GM23248 (cell line): ENCODE measurements around the gene FOXN1. TPM values are rescaled to one million over a fixed set of nuclear protein-coding genes. Genes with fewer than 3 reads are reported as not detected.

ENCODE experiments used
- DNase-seq: peaks from one replicate; pipeline ENCODE4 v3.0.0-alpha.2; 2015
- H2AFZ ChIP-seq: fragments of 200-600 bp; sonication (generic); 2 replicates; pipeline ENCODE4 v1.6.1; 2016; ENCODE audit warnings: antibody characterized with exemption
- H3F3A ChIP-seq: fragments of 200-600 bp; sonication (generic); 2 replicates; pipeline ENCODE4 v1.6.1; 2016; ENCODE audit warnings: mild to moderate bottlenecking, antibody characterized with exemption, mixed run types; ENCODE audit not compliant: insufficient read depth
- H3K27ac ChIP-seq: fragments of 200-600 bp; sonication (generic); 2 replicates; pipeline ENCODE4 v1.5.1; 2016; ENCODE audit warnings: mild to moderate bottlenecking
- H3K27me3 ChIP-seq: fragments of 200-600 bp; sonication (generic); replicated peaks from 2 replicates; pipeline ENCODE4 v1.6.1; 2016; ENCODE audit warnings: mild to moderate bottlenecking; ENCODE audit not compliant: insufficient read depth
- H3K36me3 ChIP-seq: fragments of 200-600 bp; sonication (generic); 2 replicates; pipeline ENCODE4 v1.6.1; 2016; ENCODE audit warnings: low read depth, mild to moderate bottlenecking
- H3K4me1 ChIP-seq: fragments of 200-600 bp; sonication (generic); 2 replicates; pipeline ENCODE4 v1.6.1; 2016; ENCODE audit warnings: mild to moderate bottlenecking; ENCODE audit not compliant: insufficient read depth
- H3K4me2 ChIP-seq: fragments of 200-600 bp; sonication (generic); one replicate; pipeline ENCODE4 v1.6.1; 2016; ENCODE audit warnings: mild to moderate bottlenecking; ENCODE audit not compliant: unreplicated experiment
- H3K4me3 ChIP-seq: fragments of 200-600 bp; sonication (generic); 2 replicates; pipeline ENCODE4 v1.5.1; 2016; ENCODE audit warnings: mild to moderate bottlenecking
- H3K79me2 ChIP-seq: fragments of 200-600 bp; sonication (generic); 2 replicates; pipeline ENCODE4 v1.6.1; 2016; ENCODE audit warnings: mild to moderate bottlenecking; ENCODE audit not compliant: insufficient read depth
- H3K9ac ChIP-seq: fragments of 200-600 bp; sonication (generic); 2 replicates; pipeline ENCODE4 v1.6.1; 2016; ENCODE audit warnings: mild to moderate bottlenecking
- H3K9me2 ChIP-seq: fragments of 200-600 bp; sonication (generic); 2 replicates; pipeline ENCODE4 v1.6.1; 2016; ENCODE audit warnings: mixed run types, mild to moderate bottlenecking, moderate library complexity; ENCODE audit not compliant: insufficient read depth
- H3K9me3 ChIP-seq: fragments of 200-600 bp; sonication (generic); one replicate; pipeline ENCODE4 v1.6.1; 2017; ENCODE audit warnings: low read depth
- H4K20me1 ChIP-seq: fragments of 200-600 bp; sonication (generic); 2 replicates; pipeline ENCODE4 v1.6.0; 2016; ENCODE audit not compliant: insufficient read depth
- EZH2 ChIP-seq: fragments of 200-600 bp; sonication (generic); IDR thresholded peaks from 2 replicates; pipeline ENCODE4 v1.6.1; 2018; ENCODE audit warnings: antibody characterized with exemption, mild to moderate bottlenecking; ENCODE audit not compliant: insufficient read depth, poor library complexity, severe bottlenecking
- EZH2phosphoT487 ChIP-seq: fragments of 200-600 bp; sonication (generic); IDR thresholded peaks from 2 replicates; pipeline ENCODE4 v1.6.1; 2018; ENCODE audit warnings: antibody characterized with exemption, moderate library complexity, mild to moderate bottlenecking, low read depth; ENCODE audit not compliant: insufficient read depth
- WGBS, 2 experiments: methylation state at CpG; one replicate each; pipeline ENCODE4 v1.1.6; 2015 to 2017; ENCODE audit warnings: low lambda C conversion rate in 2 of 2, low coverage in 1 of 2; ENCODE audit errors: missing lambda C conversion rate in 2 of 2; 5-methylcytosine and 5-hydroxymethylcytosine counted together
- in situ Hi-C: fragments of 300-500 bp; cut with MboI; formaldehyde crosslinking; loops from 2 replicates; pipeline ENCODE4 v1.15.0; 2020
- polyA plus RNA-seq: library from polyadenylated mRNA; unstranded; fragments of >200 nt; fragmentation: Nextera tagmentation; extraction: Ambion mirVana; gene quantifications from 2 replicates; pipeline ENCODE4 v1.2.1, GENCODE V29; 2016
- total RNA-seq: library from RNA; depleted of rRNA; stranded (reverse); fragments of >200 nt; shearing (Covaris generic); gene quantifications from 2 replicates; pipeline ENCODE4 v1.2.3, GENCODE V29; 2014

FOXN1 gene
- total and polyA plus RNA-seq, 2 experiments from 2014 or later, result not detected

- in situ Hi-C loops, result no loop called here
- no peaks in the 10 kb centered on the region for H4K20me1 ChIP-seq
- no peak overlapping the region for H2AFZ ChIP-seq
- WGBS, 2 experiments, result 78% methylated on average over 8 of the region's 8 CpGs
- H3K4me2 ChIP-seq, result no peak overlapping the region
- H3K36me3 ChIP-seq, result no peaks in the 10 kb centered on the region
- H3K27me3 ChIP-seq, result no peaks in the 10 kb centered on the region
- DNase-seq, result no peak
- no peak overlapping the region for H3K27ac ChIP-seq
- H3K79me2 ChIP-seq, result no peaks in the 10 kb centered on the region
- no peaks in the 10 kb centered on the region for H3K9me3 ChIP-seq
- no peaks in the 10 kb centered on the region for H3K4me1 ChIP-seq
- TF ChIP-seq EZH2phosphoT487 (no peak), EZH2 (no peak)
- no peak overlapping the region for H3K4me3 ChIP-seq
- H3K9ac ChIP-seq, result no peak overlapping the region
- H3F3A ChIP-seq, result no peaks in the 10 kb centered on the region
- no peaks in the 10 kb centered on the region for H3K9me2 ChIP-seq
These were observed 10.5 kb upstream of the FOXN1 start for GRCh38 chr17:28495635-28496034.

- no peak for DNase-seq
These were observed 8.2 kb upstream of the FOXN1 start for GRCh38 chr17:28497931-28498330.

DNA sequence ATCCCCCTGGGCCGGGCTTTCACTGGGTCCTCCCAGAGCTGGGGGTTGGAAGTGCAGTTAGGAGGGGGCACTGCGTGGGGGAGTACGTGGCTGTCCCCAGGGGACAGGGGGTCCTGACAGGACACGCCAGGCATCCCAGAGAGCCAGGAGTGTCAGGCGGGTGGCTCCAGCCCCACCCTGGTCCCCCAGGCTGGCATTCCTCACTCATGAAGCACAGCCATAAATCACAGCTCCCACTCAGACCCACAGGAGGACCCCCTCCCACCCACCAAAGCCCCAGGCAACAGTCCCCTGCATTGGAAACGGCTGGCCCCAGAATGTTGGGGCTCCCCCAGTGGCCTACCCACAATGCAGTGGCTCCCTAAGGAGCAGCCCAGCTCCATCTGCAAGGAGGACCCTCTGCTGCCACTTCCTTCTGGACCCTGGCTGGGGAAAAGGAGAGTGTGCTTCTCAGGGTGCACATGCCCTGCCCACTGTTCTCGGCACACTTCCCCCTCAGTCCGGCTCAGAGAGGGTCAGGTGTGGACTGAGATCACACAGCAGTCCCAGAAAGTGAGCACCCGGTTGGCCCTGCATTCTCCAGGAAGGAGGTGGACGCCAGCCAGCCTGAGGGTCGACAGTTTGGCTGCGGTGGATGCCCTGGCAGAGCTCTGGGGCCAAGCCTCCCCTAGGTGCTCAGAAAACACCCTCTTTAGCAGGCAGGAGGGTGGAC lies 7.3 kb upstream of the FOXN1 start:
- 45 to 49% methylated on average over 7 to 10 of the region's 12 CpGs for WGBS, 2 experiments
- in situ Hi-C loops, result no loop called here

More at GRCh38 chr17:28497931-28498330, 8.2 kb upstream of the FOXN1 start:
- no peak overlapping the region for H2AFZ ChIP-seq
- H3K4me2 ChIP-seq, result no peak overlapping the region
- H3K9ac ChIP-seq, result no peak overlapping the region
- TF ChIP-seq EZH2phosphoT487 (no peak), EZH2 (no peak)
- H4K20me1 ChIP-seq, result no peaks in the 10 kb centered on the region
- 22 to 32% methylated on average over 6 to 9 of the region's 9 CpGs for WGBS, 2 experiments
- no peak overlapping the region for H3K27ac ChIP-seq
- H3K9me2 ChIP-seq, result no peaks in the 10 kb centered on the region
- no peaks in the 10 kb centered on the region for H3K4me1 ChIP-seq
- H3K36me3 ChIP-seq, result no peaks in the 10 kb centered on the region
- peaks cover 4% of the 10 kb centered on the region for H3K27me3 ChIP-seq
- H3K9me3 ChIP-seq, result no peaks in the 10 kb centered on the region
- no peaks in the 10 kb centered on the region for H3K79me2 ChIP-seq
- H3K4me3 ChIP-seq, result no peak overlapping the region
- H3F3A ChIP-seq, result no peaks in the 10 kb centered on the region
- in situ Hi-C loops, result no loop called here

DNA sequence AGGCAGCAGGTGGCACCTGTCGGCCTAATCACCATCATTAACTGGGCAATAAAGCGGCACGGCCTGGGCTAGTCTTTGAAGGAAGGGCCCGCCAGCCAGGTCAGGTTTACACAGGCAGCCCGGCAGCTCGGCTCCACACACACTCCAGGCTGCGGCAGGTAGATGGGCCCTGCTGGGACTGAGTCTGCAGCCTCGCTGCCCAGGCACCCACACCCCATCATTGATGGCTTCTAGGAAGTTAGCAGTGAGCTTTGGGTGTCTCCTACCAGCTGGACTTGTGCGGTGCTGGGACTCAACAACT lies 6.8 kb upstream of the FOXN1 start:
- no peaks in the 10 kb centered on the region for H3F3A ChIP-seq
- in situ Hi-C loops, result no loop called here
- H2AFZ ChIP-seq, result no peak overlapping the region
- no peaks in the 10 kb centered on the region for H4K20me1 ChIP-seq
- H3K27me3 ChIP-seq, result peaks cover 15% of the 10 kb centered on the region
- H3K4me1 ChIP-seq, result no peaks in the 10 kb centered on the region
- H3K36me3 ChIP-seq, result no peaks in the 10 kb centered on the region
- H3K9me2 ChIP-seq, result no peaks in the 10 kb centered on the region
- DNase-seq, result no peak
- TF ChIP-seq EZH2phosphoT487, result no peak
- no peak for TF ChIP-seq EZH2
- H3K79me2 ChIP-seq, result no peaks in the 10 kb centered on the region
- no peak overlapping the region for H3K4me3 ChIP-seq
- H3K27ac ChIP-seq, result no peak overlapping the region
- no peak overlapping the region for H3K9ac ChIP-seq
- no peak overlapping the region for H3K4me2 ChIP-seq
- no peaks in the 10 kb centered on the region for H3K9me3 ChIP-seq
- WGBS, 2 experiments, result 75 to 79% methylated on average over 9 of the region's 9 CpGs

More for the DNA sequence above, 7.3 kb upstream of the FOXN1 start:
- Histone ChIP-seq H3F3A (no peaks in the 10 kb centered on the region), H3K4me3 (no peak overlapping the region), H3K79me2 (no peaks in the 10 kb centered on the region), H3K36me3 (no peaks in the 10 kb centered on the region), H3K4me2 (no peak overlapping the region), H4K20me1 (no peaks in the 10 kb centered on the region), H3K9me3 (no peaks in the 10 kb centered on the region), H2AFZ (no peak overlapping the region), H3K27ac (no peak overlapping the region), H3K9ac (no peak overlapping the region), H3K4me1 (no peaks in the 10 kb centered on the region), H3K9me2 (no peaks in the 10 kb centered on the region), H3K27me3 (peaks cover 10% of the 10 kb centered on the region)
- no peak for DNase-seq
- TF ChIP-seq EZH2 (no peak), EZH2phosphoT487 (no peak)
